Activated CD8-positive, alpha-beta T cell treated with anti-CD3 and anti-CD28 coated beads for 36 hours (primary cell): ENCODE measurements around the gene KCNQ5. TPM values are rescaled to one million over a fixed set of nuclear protein-coding genes. Genes with fewer than 3 reads are reported as not detected.
A peak's percentile ranks its signal among the peaks of the same experiment; 100 is the strongest.
"Not testable (repeated sequence)": the region's sequence is repeated elsewhere in the genome, so short reads cannot be mapped to it uniquely, and the experiment has no call there.

ENCODE experiments used
- ATAC-seq: fragments of 200-7000 bp; cut with Tn5 transposase; one replicate; pipeline ENCODE4 v1.10.0; 2021; ENCODE audit warnings: mild to moderate bottlenecking, moderate library complexity
- CTCF ChIA-PET: fragments of 350-600 bp; sonication (Branson Sonifier 250); formaldehyde crosslinking; loops from one replicate; lab custom pipeline; 2021; ENCODE audit warnings: antibody characterized with exemption; lab: Charles Lee
- POLR2A ChIA-PET: fragments of 350-600 bp; sonication (Branson Sonifier 250); formaldehyde crosslinking; loops from one replicate; lab custom pipeline; 2021; ENCODE audit warnings: antibody characterized with exemption; lab: Charles Lee
- DNase-seq: peaks from one replicate; pipeline ENCODE4 v3.0.0-alpha.2; 2020
- H3K27ac Mint-ChIP-seq: one replicate; pipeline ENCODE4 v1.8.0; 2021; ENCODE audit warnings: mild to moderate bottlenecking, mixed read lengths
- H3K27me3 Mint-ChIP-seq: one replicate; pipeline ENCODE4 v1.8.0; 2021; ENCODE audit warnings: mixed read lengths
- H3K36me3 Mint-ChIP-seq: one replicate; pipeline ENCODE4 v1.8.0; 2021; ENCODE audit warnings: low read depth, mixed read lengths
- H3K4me1 Mint-ChIP-seq: one replicate; pipeline ENCODE4 v1.8.0; 2021; ENCODE audit warnings: low read depth, mixed read lengths
- H3K4me3 Mint-ChIP-seq: one replicate; pipeline ENCODE4 v1.8.0; 2021; ENCODE audit warnings: mild to moderate bottlenecking, moderate library complexity, mixed read lengths
- H3K9me3 Mint-ChIP-seq: one replicate; pipeline ENCODE4 v1.8.0; 2021; ENCODE audit warnings: mixed read lengths
- CTCF ChIP-seq: fragments of 200-600 bp; IDR thresholded peaks from one replicate; pipeline ENCODE4 v1.8.0; 2022; ENCODE audit warnings: antibody characterized with exemption, mild to moderate bottlenecking
- intact Hi-C: fragments of 100-400 bp; cut with micrococcal nuclease; formaldehyde crosslinking; loops from one replicate; pipeline ENCODE4 v1.10.0; 2022
- total RNA-seq, 2 experiments: library from RNA; stranded (reverse); gene quantifications; one replicate each; pipeline ENCODE4 v1.2.3, GENCODE V29; 2021

Gene KCNQ5
- 10 to 100 TPM; 14.6 to 14.9 TPM for total RNA-seq

- CTCF ChIA-PET = interaction anchor here (1.3 to 1.7 kb wide), 3 partner anchors 12 to 286 kb away, joined by 3 to 4 read pairs (median 4); no protein-coding TSS in a partner anchor
- H3K27ac Mint-ChIP-seq = peak within 1 kb of the TSS; percentile 98
- H3K9me3 Mint-ChIP-seq = no peaks in the 10 kb centered on the region
- peak within 1 kb of the TSS; percentile 96 for H3K4me3 Mint-ChIP-seq
- peaks cover 6% of the 10 kb centered on the region for H3K36me3 Mint-ChIP-seq
- H3K4me1 Mint-ChIP-seq = peaks cover 59% of the 10 kb centered on the region
- DNase-seq (peak; percentile 39), ATAC-seq (no peak)
- no peak for TF ChIP-seq CTCF
- intact Hi-C loops = loop anchor here (5.0 to 10.0 kb wide), 2 partner anchors 121 to 203 kb away; no protein-coding TSS in a partner anchor
- POLR2A ChIA-PET = interaction anchor here (1.0 to 5.0 kb wide), 6 partner anchors 9 to 901 kb away, joined by 3 to 24 read pairs (median 4); partner anchors contain the start of gene CGAS
- H3K27me3 Mint-ChIP-seq = no peaks in the 10 kb centered on the region
Measured at GRCh38 chr6:72621291-72622093, at the start of gene KCNQ5. Gene KCNQ5, plus strand, starts transcription at chr6:72622064.

- POLR2A ChIA-PET = interaction anchor here (0.6 to 0.7 kb wide), 2 partner anchors 52 to 757 kb away, joined by 3 to 8 read pairs; no protein-coding TSS in a partner anchor
- no peak overlapping the region for H3K27ac Mint-ChIP-seq
- DNase-seq = no peak
- intact Hi-C loops = loop anchor here (10.0 kb wide), 1 partner anchor 165 kb away; no protein-coding TSS in a partner anchor
- peaks cover 2% of the 10 kb centered on the region for H3K27me3 Mint-ChIP-seq
- CTCF ChIA-PET = interaction anchor here (1.2 to 2.0 kb wide), 6 partner anchors 9 to 168 kb away, joined by 4 to 13 read pairs (median 6); no protein-coding TSS in a partner anchor
- no peak overlapping the region for H3K4me3 Mint-ChIP-seq
- no peak for TF ChIP-seq CTCF
- H3K4me1 Mint-ChIP-seq = peaks cover 2% of the 10 kb centered on the region
- no peaks in the 10 kb centered on the region for H3K36me3 Mint-ChIP-seq
- ATAC-seq = no peak
- no peaks in the 10 kb centered on the region for H3K9me3 Mint-ChIP-seq
Measured at GRCh38 chr6:72579865-72580264, 42.0 kb upstream of the KCNQ5 start.

GRCh38 chr6:72580281-72580940, 41.5 kb upstream of the KCNQ5 start:
- Mint-ChIP-seq H3K27me3 (peaks cover 5% of the 10 kb centered on the region), H3K9me3 (no peaks in the 10 kb centered on the region), H3K4me3 (no peak overlapping the region), H3K27ac (no peak overlapping the region), H3K4me1 (peaks cover 2% of the 10 kb centered on the region), H3K36me3 (no peaks in the 10 kb centered on the region)
- ATAC-seq (no peak), DNase-seq (peak; percentile 27)
- intact Hi-C loops = loop anchor here (10.0 kb wide), 1 partner anchor 166 kb away; no protein-coding TSS in a partner anchor
- POLR2A ChIA-PET = interaction anchor here (0.6 to 0.7 kb wide), 2 partner anchors 52 to 756 kb away, joined by 3 to 8 read pairs; no protein-coding TSS in a partner anchor
- CTCF ChIA-PET = interaction anchor here (0.8 to 2.0 kb wide), 8 partner anchors 8 to 549 kb away, joined by 3 to 13 read pairs (median 6); no protein-coding TSS in a partner anchor
- TF ChIP-seq CTCF = peak; percentile 28

- H3K4me3 Mint-ChIP-seq, H3K27ac Mint-ChIP-seq, DNase-seq, POLR2A ChIA-PET, H3K27me3 Mint-ChIP-seq, H3K9me3 Mint-ChIP-seq, ATAC-seq, H3K36me3 Mint-ChIP-seq, H3K4me1 Mint-ChIP-seq: not testable (repeated sequence)
- intact Hi-C loops = loop anchor here (10.0 kb wide), 1 partner anchor 166 kb away; no protein-coding TSS in a partner anchor
- CTCF ChIA-PET = interaction anchor here (0.8 to 2.0 kb wide), 8 partner anchors 8 to 549 kb away, joined by 3 to 13 read pairs (median 6); no protein-coding TSS in a partner anchor
Measured at GRCh38 chr6:72580950-72581349, 40.9 kb upstream of the KCNQ5 start.

- intact Hi-C loops = loop anchor here (10.0 kb wide), 1 partner anchor 173 kb away; no protein-coding TSS in a partner anchor
- DNase-seq = no peak
- no peak for TF ChIP-seq CTCF
- Mint-ChIP-seq H3K36me3 (no peaks in the 10 kb centered on the region), H3K27me3 (peaks cover 4% of the 10 kb centered on the region), H3K9me3 (no peaks in the 10 kb centered on the region), H3K27ac (no peak overlapping the region), H3K4me3 (no peak overlapping the region), H3K4me1 (peaks cover 5% of the 10 kb centered on the region)
- ATAC-seq = no peak
- ChIA-PET CTCF (interaction anchor here (0.9 to 2.3 kb wide), 6 partner anchors 8 to 542 kb away, joined by 3 to 12 read pairs (median 4); no protein-coding TSS in a partner anchor), POLR2A (no interaction called here)
Measured at GRCh38 chr6:72588155-72588554, 33.7 kb upstream of the KCNQ5 start.
